SK-N-MC (cell line): ENCODE results near the gene P2RY1.

Source experiments
- EZH2 ChIP-seq: fragments of 200-600 bp; sonication (generic); IDR thresholded peaks from one replicate; pipeline ENCODE4 v1.6.1; 2017; ENCODE audit warnings: antibody characterized with exemption
- POLR2AphosphoS5 ChIP-seq: IDR thresholded peaks from 2 replicates; pipeline ENCODE4 v1.6.1; 2012; ENCODE audit warnings: mild to moderate bottlenecking, low read depth, low read length, borderline replicate concordance

DNA sequence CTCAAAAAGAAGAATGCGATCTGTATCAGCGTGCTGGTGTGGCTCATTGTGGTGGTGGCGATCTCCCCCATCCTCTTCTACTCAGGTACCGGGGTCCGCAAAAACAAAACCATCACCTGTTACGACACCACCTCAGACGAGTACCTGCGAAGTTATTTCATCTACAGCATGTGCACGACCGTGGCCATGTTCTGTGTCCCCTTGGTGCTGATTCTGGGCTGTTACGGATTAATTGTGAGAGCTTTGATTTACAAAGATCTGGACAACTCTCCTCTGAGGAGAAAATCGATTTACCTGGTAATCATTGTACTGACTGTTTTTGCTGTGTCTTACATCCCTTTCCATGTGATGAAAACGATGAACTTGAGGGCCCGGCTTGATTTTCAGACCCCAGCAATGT is 1.3 kb downstream of the P2RY1 start:
- no peak for TF ChIP-seq POLR2AphosphoS5
- TF ChIP-seq EZH2, result no peak
